Activated CD4-positive, alpha-beta memory T cell treated with anti-CD3 and anti-CD28 coated beads for 36 hours (primary cell): ENCODE measurements around the gene ANKMY1. TPM values are rescaled to one million over a fixed set of nuclear protein-coding genes. Genes with fewer than 3 reads are reported as not detected.

Experiments
- CTCF ChIA-PET: fragments of 350-600 bp; sonication (Branson Sonifier 250); formaldehyde crosslinking; loops from one replicate; lab custom pipeline; 2021; ENCODE audit warnings: antibody characterized with exemption, inconsistent platforms; lab: Charles Lee
- POLR2A ChIA-PET: fragments of 350-600 bp; sonication (Branson Sonifier 250); formaldehyde crosslinking; loops from one replicate; lab custom pipeline; 2021; ENCODE audit warnings: antibody characterized with exemption; lab: Charles Lee
- DNase-seq: peaks from one replicate; pipeline ENCODE4 v3.0.0-alpha.2; 2020
- H3K27ac Mint-ChIP-seq: one replicate; pipeline ENCODE4 v1.8.0; 2021; ENCODE audit warnings: mixed read lengths
- H3K27me3 Mint-ChIP-seq: one replicate; pipeline ENCODE4 v1.8.0; 2021; ENCODE audit warnings: mixed read lengths
- H3K36me3 Mint-ChIP-seq: one replicate; pipeline ENCODE4 v1.8.0; 2021; ENCODE audit warnings: mixed read lengths
- H3K4me1 Mint-ChIP-seq: one replicate; pipeline ENCODE4 v1.8.0; 2021; ENCODE audit warnings: low read depth, mixed read lengths
- H3K4me3 Mint-ChIP-seq: one replicate; pipeline ENCODE4 v1.8.0; 2021; ENCODE audit warnings: mild to moderate bottlenecking, mixed read lengths
- H3K9me3 Mint-ChIP-seq: one replicate; pipeline ENCODE4 v1.8.0; 2021; ENCODE audit warnings: mixed read lengths
- intact Hi-C: fragments of 100-400 bp; cut with micrococcal nuclease; formaldehyde crosslinking; loops from one replicate; pipeline ENCODE4 v1.15.1; 2023
- total RNA-seq, 2 experiments: library from RNA; stranded (reverse); gene quantifications; one replicate each; pipeline ENCODE4 v1.2.3, GENCODE V29; 2021

The ANKMY1 gene
- total RNA-seq, 2 experiments from 2014 or later: 18.4 to 19.1 TPM

DNA sequence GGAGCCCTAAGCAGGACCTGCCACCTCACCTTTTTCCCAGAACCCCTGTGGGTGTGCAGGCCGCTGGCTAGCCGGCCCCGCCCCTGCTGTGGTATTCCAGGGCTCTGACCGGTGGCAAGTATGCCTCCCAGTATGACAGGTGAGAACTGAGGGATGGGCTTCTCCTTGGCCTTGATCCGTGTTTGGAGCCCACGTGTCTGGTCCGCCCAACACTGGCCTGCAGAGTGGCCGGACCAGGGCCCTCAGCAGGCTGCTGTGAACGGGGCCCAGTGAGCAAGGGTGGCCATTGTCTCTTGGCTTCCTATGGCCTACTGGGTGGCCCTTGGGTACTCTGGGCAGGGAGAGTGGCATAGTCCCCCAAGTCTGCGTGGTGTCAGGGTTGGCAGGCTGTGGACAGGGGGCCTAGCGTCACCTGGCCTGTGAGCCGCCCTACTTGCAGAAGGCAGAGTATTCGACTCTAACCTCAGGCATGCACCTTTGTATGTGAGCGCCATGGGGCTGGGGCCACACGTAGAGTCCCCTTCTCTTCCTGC lies 12.3 kb upstream of the ANKMY1 start:
- no peak for DNase-seq
- H3K36me3 Mint-ChIP-seq: peaks cover 3% of the 10 kb centered on the region
- H3K9me3 Mint-ChIP-seq: no peaks in the 10 kb centered on the region
- ChIA-PET POLR2A (interaction anchor here (2.6 kb wide), 1 partner anchor 16 kb away, joined by 15 read pairs; the partner anchor contains the start of gene CAPN10), CTCF (interaction anchor here (1.8 to 2.1 kb wide), 2 partner anchors 10 kb away, joined by 5 to 17 read pairs; partner anchors contain the start of gene DUSP28)
- intact Hi-C loops: loop anchor here (1.0 to 10.0 kb wide), 8 partner anchors 9 to 1285 kb away; partner anchors contain the start of genes COPS9, FARP2, HDAC4 and MTERF4
- no peaks in the 10 kb centered on the region for H3K27me3 Mint-ChIP-seq
- H3K4me3 Mint-ChIP-seq: peak overlapping the region; percentile 79
- H3K4me1 Mint-ChIP-seq: peaks cover 34% of the 10 kb centered on the region
- peak overlapping the region; percentile 69 for H3K27ac Mint-ChIP-seq

DNA sequence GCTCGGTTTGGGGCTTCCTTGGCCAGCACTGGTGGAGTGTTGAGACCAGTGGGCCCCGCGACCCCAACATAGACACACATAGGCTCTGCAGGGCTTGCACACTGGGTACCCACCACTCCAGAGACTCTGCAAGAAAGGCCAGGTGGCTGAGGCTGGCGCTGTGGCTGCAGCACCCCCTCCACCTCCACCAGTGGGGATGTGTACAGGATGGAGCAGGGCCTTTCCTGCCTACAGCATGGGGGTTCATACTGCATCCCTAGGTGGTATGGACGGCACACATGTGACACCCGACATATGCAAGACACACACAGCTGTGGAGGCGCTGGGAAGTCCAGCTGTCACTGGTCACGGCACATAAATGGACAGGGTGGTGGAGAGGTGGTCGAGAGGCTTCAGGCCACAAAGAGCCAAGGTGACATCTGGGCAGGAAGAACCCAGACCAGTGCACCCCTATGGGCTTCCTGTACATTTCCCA lies 11.8 kb upstream of the ANKMY1 start:
- no peaks in the 10 kb centered on the region for H3K27me3 Mint-ChIP-seq
- ChIA-PET CTCF (interaction anchor here (0.9 to 2.1 kb wide), 5 partner anchors 9 to 48 kb away, joined by 3 to 22 read pairs (median 5); partner anchors contain the start of genes CAPN10 and DUSP28), POLR2A (interaction anchor here (0.6 to 2.6 kb wide), 4 partner anchors 17 to 1267 kb away, joined by 3 to 15 read pairs (median 4); partner anchors contain the start of gene CAPN10)
- peak overlapping the region; percentile 69 for H3K27ac Mint-ChIP-seq
- peaks cover 7% of the 10 kb centered on the region for H3K36me3 Mint-ChIP-seq
- peaks cover 39% of the 10 kb centered on the region for H3K4me1 Mint-ChIP-seq
- DNase-seq: no peak
- H3K9me3 Mint-ChIP-seq: no peaks in the 10 kb centered on the region
- intact Hi-C loops: loop anchor here (1.0 to 10.0 kb wide), 8 partner anchors 10 to 1285 kb away; partner anchors contain the start of genes COPS9, FARP2, HDAC4 and MTERF4
- peak overlapping the region; percentile 79 for H3K4me3 Mint-ChIP-seq

DNA sequence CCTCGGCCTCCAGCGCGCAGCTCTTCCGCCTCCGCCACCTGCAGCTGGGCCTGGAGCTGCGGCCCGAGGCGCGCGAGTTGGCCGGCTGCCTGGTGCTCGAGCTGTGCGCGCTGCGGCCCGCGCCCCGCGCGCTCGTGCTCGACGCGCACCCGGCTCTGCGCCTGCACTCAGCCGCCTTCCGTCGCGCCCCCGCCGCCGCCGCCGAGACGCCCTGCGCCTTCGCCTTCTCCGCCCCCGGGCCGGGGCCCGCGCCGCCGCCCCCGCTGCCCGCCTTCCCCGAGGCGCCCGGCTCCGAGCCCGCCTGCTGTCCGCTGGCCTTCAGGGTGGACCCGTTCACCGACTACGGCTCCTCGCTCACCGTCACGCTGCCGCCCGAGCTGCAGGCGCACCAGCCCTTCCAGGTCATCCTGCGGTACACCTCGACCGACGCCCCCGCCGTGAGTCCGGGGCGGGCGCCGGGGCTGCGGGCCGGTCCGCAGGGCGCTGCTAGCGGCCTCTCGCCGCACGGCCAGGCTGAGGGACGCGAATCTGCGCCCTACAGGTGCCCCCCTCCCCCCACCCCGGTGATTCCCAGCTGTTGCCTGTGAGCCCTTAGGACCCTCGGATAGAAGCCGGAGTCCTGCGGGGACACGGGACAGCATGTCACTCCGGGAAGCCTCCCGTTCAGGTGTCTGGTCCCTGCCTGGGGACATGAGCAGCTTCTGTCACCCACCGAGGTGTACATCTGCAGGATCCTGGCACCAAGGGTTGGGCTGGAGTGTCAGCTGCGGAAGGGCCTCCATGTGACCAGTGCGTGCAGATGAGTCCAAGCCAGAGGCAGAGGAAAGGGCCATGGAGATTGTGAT lies 11.1 kb upstream of the ANKMY1 start:
- CTCF ChIA-PET: interaction anchor here (0.6 to 2.1 kb wide), 7 partner anchors 8 to 91 kb away, joined by 3 to 22 read pairs (median 4); partner anchors contain the start of genes CAPN10 and DUSP28
- POLR2A ChIA-PET: interaction anchor here (0.6 to 2.6 kb wide), 7 partner anchors 11 to 1267 kb away, joined by 3 to 15 read pairs (median 4); partner anchors contain the start of genes ANKMY1 and CAPN10
- intact Hi-C loops: loop anchor here (1.0 to 10.0 kb wide), 8 partner anchors 10 to 1286 kb away; partner anchors contain the start of genes COPS9, FARP2, HDAC4 and MTERF4
- peak overlapping the region; percentile 79 for H3K4me3 Mint-ChIP-seq
- no peaks in the 10 kb centered on the region for H3K9me3 Mint-ChIP-seq
- peak; percentile 53 for DNase-seq
- H3K27ac Mint-ChIP-seq: peak overlapping the region; percentile 73
- peaks cover 46% of the 10 kb centered on the region for H3K4me1 Mint-ChIP-seq
- no peaks in the 10 kb centered on the region for H3K27me3 Mint-ChIP-seq
- H3K36me3 Mint-ChIP-seq: peaks cover 12% of the 10 kb centered on the region

DNA sequence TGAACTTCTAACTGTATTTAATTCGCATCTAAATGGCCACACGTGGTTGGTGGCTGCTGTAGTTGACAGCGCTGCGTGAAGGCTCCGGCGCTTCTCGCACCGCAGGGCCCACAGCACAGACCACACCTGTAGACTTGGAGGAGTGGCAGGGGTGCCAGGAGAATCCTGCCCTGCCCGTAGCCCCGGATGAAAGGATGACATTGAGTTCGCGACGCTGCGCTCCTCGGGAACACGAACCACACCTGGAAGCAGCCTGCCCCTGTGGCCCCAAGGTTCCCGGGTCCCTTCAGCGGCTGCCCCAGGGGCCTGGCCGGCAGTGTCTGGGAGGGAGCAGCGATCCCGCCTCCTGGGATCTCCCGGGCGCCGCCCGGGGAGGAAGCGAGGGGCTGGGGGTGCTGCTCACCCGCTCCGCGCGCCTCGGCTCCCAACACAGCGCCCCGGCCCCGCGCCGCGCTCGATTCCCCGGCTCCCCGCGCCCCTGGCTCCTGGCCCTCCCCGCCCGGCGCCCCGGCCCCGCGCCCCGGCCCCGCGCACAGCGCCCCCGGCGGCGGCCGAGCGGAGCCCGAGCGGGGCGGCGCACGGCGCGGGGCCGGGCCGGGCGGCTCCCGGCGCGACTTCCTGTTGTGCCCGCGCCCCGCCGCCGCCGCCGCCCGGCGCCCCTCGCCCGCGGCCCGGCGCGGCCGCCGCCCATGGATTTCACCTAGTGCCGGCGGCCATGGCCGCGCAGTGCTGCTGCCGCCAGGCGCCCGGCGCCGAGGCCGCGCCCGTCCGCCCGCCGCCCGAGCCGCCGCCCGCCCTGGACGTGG lies 10.3 kb upstream of the ANKMY1 start, which contains the start of gene RNPEPL1:
Gene RNPEPL1 (plus strand): TSS at position 613 of the 806 bp plus-strand sequence. CDS start 103 bp downstream, at position 716.
- POLR2A ChIA-PET: interaction anchor here (0.9 to 3.3 kb wide), 6 partner anchors 11 to 746 kb away, joined by 3 to 26 read pairs (median 5); partner anchors contain the start of genes ANKMY1 and CAPN10
- CTCF ChIA-PET: interaction anchor here (0.6 to 4.9 kb wide), 10 partner anchors 8 to 374 kb away, joined by 3 to 89 read pairs (median 11); partner anchors contain the start of genes CAPN10 and DUSP28
- H3K9me3 Mint-ChIP-seq: no peaks in the 10 kb centered on the region
- peak; percentile 55 for DNase-seq
- intact Hi-C loops: loop anchor here (5.0 to 10.0 kb wide), 7 partner anchors 433 to 1287 kb away; partner anchors contain the start of genes COPS9, FARP2, HDAC4 and MTERF4
- peak within 1 kb of the TSS; percentile 98 for H3K27ac Mint-ChIP-seq
- no peaks in the 10 kb centered on the region for H3K27me3 Mint-ChIP-seq
- H3K4me3 Mint-ChIP-seq: peak within 1 kb of the TSS; percentile 93
- H3K36me3 Mint-ChIP-seq: peaks cover 20% of the 10 kb centered on the region
- peaks cover 54% of the 10 kb centered on the region for H3K4me1 Mint-ChIP-seq

DNA sequence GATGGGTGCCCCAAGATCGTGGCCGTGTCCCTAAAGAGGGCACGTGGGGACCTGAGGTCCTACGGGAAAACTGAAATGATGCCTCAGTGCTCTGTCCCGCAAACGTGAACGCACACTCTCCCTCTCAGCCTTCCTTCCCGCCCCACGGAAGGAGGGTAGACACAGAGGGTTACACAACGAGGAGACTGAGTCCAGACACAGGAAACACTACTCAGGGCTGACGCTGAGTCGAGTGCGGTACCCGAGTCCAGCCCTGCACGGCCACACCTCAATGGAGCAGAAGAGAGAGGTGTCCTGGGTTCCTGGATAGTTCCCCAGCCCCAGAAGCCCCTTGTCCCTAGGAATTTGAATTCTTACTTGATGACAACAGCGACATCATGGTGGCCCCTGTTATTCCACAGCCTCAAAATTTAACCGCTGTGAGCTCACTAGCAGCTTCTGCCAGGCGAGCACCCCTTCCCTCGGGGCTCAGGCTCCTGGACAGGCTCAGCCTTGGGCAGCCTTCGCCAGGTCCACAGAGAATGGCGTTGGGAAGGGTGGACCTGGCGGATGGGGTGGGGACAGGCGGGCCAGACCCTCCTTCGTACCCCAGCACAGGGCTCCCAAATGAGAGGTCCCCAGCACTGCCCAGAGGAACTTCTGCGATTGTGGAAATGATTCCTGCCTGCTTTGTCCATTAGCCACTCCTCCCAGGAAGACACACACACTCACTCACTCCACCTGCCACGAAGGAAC lies 9.5 kb upstream of the ANKMY1 start:
- intact Hi-C loops: loop anchor here (5.0 to 10.0 kb wide), 7 partner anchors 433 to 1287 kb away; partner anchors contain the start of genes COPS9, FARP2, HDAC4 and MTERF4

DNA sequence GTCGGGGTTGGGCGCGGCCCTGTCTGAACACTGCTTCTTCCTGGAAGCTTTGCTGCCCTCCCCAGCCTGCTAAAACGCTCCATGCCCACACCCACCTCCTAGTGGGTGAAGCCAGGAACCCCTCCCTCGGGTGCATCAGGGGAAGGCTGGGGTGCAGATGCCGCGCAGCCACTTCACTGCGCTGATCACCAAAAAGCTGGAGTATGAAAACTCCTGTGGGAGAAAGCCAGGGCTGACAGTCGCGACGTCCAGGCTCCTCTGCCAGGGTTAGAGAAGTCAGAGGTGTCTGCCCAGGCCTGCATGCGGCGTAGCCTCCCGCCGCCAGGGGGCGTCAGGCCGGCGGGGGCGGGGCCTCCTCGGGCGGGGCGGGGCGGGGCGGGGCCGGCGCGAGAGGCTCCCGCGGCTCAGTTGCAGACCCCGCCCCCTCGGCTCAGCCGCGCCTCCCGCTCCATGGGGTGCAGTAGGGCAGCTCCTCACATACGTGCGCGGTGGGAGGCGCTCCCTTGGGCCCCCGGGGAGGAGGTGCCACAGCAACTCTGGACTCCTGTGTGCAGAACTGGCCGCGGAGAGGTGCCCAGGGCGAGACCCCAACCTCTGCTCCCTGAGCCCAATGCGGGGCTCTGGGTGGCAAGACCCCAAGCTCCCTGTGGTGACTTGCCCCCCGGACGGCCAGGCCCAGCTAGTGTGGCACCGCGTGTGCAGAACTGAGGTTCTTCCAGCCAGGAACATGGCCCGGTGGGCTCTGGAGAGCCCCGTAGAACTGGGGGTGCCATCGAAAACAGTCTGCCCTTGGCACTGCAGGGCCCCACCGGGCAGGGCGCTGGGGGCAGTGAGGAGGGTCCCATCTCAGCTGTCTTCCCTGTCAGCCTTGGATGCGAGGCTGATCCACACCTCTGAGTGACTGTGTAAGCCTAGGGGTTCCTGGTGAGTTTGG lies 8.7 kb upstream of the ANKMY1 start:
- Mint-ChIP-seq H3K27me3 (no peaks in the 10 kb centered on the region), H3K36me3 (peaks cover 32% of the 10 kb centered on the region), H3K9me3 (no peaks in the 10 kb centered on the region), H3K4me3 (peak overlapping the region; percentile 93), H3K27ac (peak overlapping the region; percentile 98), H3K4me1 (peaks cover 64% of the 10 kb centered on the region)
- peak; percentile 96 for DNase-seq
- ChIA-PET CTCF (interaction anchor here (0.7 to 4.9 kb wide), 12 partner anchors 10 to 749 kb away, joined by 3 to 89 read pairs (median 4); partner anchors contain the start of genes CAPN10, HDLBP and SEPTIN2), POLR2A (interaction anchor here (0.9 to 4.1 kb wide), 6 partner anchors 8 to 58 kb away, joined by 4 to 57 read pairs (median 15); partner anchors contain the start of genes ANKMY1, CAPN10 and GPR35)
- intact Hi-C loops: loop anchor here (1.0 to 10.0 kb wide), 10 partner anchors 8 to 1288 kb away; partner anchors contain the start of genes COPS9, FARP2, HDAC4 and HDLBP

More for the DNA sequence above, 9.5 kb upstream of the ANKMY1 start:
- peaks cover 28% of the 10 kb centered on the region for H3K36me3 Mint-ChIP-seq
- H3K4me1 Mint-ChIP-seq: peaks cover 61% of the 10 kb centered on the region
- no peaks in the 10 kb centered on the region for H3K9me3 Mint-ChIP-seq
- no peaks in the 10 kb centered on the region for H3K27me3 Mint-ChIP-seq
- H3K4me3 Mint-ChIP-seq: peak overlapping the region; percentile 93
- peak overlapping the region; percentile 98 for H3K27ac Mint-ChIP-seq
- POLR2A ChIA-PET: interaction anchor here (1.0 to 4.1 kb wide), 4 partner anchors 9 to 54 kb away, joined by 4 to 57 read pairs (median 26); partner anchors contain the start of genes ANKMY1 and CAPN10
- peak; percentile 58 for DNase-seq
- CTCF ChIA-PET: interaction anchor here (0.6 to 4.9 kb wide), 8 partner anchors 11 to 748 kb away, joined by 3 to 89 read pairs (median 9); partner anchors contain the start of genes CAPN10, HDLBP and SEPTIN2

DNA sequence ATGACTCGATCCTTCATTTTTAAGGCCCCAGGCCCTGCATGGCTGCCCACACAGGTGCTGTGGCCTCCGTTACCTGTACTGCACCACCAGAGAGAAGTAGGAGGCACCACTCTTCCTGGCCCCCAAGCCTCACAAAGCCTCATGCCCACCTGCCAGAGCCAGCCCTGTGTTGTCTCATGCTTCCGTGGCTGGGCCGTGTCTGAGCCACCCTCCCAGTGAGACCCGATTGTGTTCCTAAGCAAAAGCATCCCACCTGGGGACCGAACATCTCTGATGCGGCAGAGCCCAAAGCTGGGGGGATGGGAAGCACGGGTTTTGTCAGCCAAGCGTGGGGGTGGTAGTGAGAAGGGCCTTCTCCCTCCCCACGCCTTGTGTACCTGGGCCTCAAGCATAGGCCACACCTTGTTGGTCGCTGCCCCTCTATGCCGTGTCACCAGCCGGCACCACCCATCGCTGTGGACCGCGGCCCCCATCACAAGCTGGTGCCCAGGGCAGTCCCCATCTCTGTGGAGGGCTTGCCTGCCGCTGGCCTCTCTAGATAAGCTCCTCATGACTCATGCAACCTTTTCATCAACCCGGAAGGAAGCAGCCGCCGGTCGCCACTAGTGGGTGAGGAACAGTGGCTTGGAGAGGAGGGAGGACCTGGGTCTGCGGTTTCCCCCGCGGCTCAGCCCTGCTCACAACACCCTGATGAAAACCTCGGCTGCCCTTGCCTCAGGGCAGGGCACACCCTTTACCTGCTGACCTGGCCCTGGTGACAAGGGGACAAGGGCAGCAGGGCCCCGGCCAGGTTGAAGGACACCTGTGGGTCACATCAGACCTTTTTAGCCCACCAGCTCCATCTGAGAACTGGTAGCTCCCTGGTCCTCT lies 7.8 kb upstream of the ANKMY1 start:
- H3K27ac Mint-ChIP-seq: peak overlapping the region; percentile 98
- peak overlapping the region; percentile 93 for H3K4me3 Mint-ChIP-seq
- no peaks in the 10 kb centered on the region for H3K9me3 Mint-ChIP-seq
- H3K4me1 Mint-ChIP-seq: peaks cover 58% of the 10 kb centered on the region
- DNase-seq: peak; percentile 95
- peaks cover 34% of the 10 kb centered on the region for H3K36me3 Mint-ChIP-seq
- no peaks in the 10 kb centered on the region for H3K27me3 Mint-ChIP-seq
- ChIA-PET POLR2A (interaction anchor here (0.9 to 4.1 kb wide), 6 partner anchors 7 to 59 kb away, joined by 4 to 57 read pairs (median 15); partner anchors contain the start of genes ANKMY1, CAPN10 and GPR35), CTCF (interaction anchor here (0.7 to 4.9 kb wide), 14 partner anchors 9 to 750 kb away, joined by 3 to 89 read pairs (median 4); partner anchors contain the start of genes CAPN10, HDLBP and SEPTIN2)
- intact Hi-C loops: loop anchor here (1.0 to 10.0 kb wide), 13 partner anchors 7 to 1289 kb away; partner anchors contain the start of genes CAPN10, COPS9, FARP2 and HDAC4
